HEK293 (cell line): ENCODE measurements around the gene CARM1.

Experiments
- REST ChIP-seq: fragments of 450-650 bp; formaldehyde crosslinking; IDR thresholded peaks from 2 replicates; pipeline ENCODE4 v1.5.1; 2016; ENCODE audit warnings: missing biosample characterization, missing genetic modification characterization
- ZNF37A ChIP-seq: fragments of 450-650 bp; IDR thresholded peaks from 2 replicates; pipeline ENCODE4 v1.5.1; 2018; ENCODE audit warnings: missing biosample characterization, missing genetic modification characterization
- ZNF521 ChIP-seq: fragments of 450-650 bp; formaldehyde crosslinking; IDR thresholded peaks from 2 replicates; pipeline ENCODE4 v1.5.1; 2017; ENCODE audit warnings: missing biosample characterization, mild to moderate bottlenecking, missing genetic modification characterization

DNA sequence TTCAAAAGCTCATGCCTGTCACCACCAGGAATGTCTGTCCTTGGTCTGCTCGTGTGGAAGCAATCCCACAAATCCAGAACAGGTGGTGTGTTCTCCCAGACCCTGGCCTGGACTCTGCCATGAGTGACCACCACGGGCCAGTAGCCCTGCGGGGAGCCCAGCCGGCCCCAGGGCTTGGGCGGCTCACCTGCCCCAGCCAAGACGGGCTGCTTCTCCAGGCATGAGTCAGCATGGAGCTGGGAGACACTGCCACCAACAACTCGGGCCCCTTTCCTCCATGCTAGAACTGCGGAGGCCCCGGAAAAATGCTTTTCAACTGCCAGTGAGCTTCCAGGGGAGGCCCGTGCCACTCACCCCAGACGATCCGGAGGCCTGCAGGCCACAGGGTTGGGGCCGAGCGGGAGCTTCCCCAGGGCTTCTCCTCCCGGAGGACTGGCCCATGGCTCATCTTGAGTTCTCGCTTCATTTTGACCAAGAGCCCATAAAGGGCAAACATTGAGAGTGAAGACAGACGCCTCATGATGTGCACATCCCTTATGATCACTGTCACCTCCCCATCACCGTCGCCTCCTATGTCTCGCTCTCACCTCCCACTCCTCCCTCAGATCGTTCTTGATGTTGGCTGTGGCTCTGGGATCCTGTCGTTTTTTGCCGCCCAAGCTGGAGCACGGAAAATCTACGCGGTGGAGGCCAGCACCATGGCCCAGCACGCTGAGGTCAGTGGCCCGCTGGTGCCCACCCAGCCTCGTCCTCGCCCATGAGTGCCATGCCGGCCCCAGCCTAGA lies 40.4 kb downstream of the CARM1 start:
- TF ChIP-seq ZNF37A (tag by site-specific recombination) = no peak
- no peak for TF ChIP-seq ZNF521 (tag by site-specific recombination)
- no peak for TF ChIP-seq REST (tag by site-specific recombination)
